ENCODE results near the gene CNOT6L. TPM values are rescaled to one million over a fixed set of nuclear protein-coding genes. Genes with fewer than 3 reads are reported as not detected.

Gene CNOT6L
- total and polyA plus RNA-seq, 2 of the 13 experiments (the other 11 are each of a cell fraction or from before 2014, with no cell fraction given) = 7.9 to 13.5 TPM

- TF ChIP-seq ZNF782 (CRISPR knock-in tag; IDR thresholded peaks at IDR 0.05; ENCODE audit: borderline replicate concordance) = no peak
- TF ChIP-seq RXRA (CRISPR knock-in tag; IDR thresholded peaks at IDR 0.05) = no peak
- TF ChIP-seq, protein P1, sequence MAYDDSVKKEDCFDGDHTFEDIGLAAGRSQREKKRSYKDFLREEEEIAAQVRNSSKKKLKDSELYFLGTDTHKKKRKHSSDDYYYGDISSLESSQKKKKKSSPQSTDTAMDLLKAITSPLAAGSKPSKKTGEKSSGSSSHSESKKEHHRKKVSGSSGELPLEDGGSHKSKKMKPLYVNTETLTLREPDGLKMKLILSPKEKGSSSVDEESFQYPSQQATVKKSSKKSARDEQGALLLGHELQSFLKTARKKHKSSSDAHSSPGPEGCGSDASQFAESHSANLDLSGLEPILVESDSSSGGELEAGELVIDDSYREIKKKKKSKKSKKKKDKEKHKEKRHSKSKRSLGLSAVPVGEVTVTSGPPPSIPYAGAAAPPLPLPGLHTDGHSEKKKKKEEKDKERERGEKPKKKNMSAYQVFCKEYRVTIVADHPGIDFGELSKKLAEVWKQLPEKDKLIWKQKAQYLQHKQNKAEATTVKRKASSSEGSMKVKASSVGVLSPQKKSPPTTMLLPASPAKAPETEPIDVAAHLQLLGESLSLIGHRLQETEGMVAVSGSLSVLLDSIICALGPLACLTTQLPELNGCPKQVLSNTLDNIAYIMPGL (CRISPR knock-in tag; IDR thresholded peaks at IDR 0.05; ENCODE audit: borderline replicate concordance in 1 of 2, low read depth in 1 of 2) = peak in 1 of 2 experiments; percentile 56; a peak in 2 of 4 replicates
- TF ChIP-seq RNF2 (conservative IDR thresholded peaks at IDR 0.05; ENCODE audit: low read depth) = no peak
- TF ChIP-seq MEIS1 (CRISPR knock-in tag; IDR thresholded peaks at IDR 0.05; ENCODE audit: borderline replicate concordance) = peak; percentile 51; the same call in 1 of the 2 replicates
- TF ChIP-seq ZNF362 (CRISPR knock-in tag; IDR thresholded peaks at IDR 0.05; ENCODE audit: borderline replicate concordance) = no peak
- TF ChIP-seq SALL1 (CRISPR knock-in tag; IDR thresholded peaks at IDR 0.05) = peak; percentile 28; the same call in 1 of the 2 replicates
- no peak for TF ChIP-seq ATF7-NPFF (CRISPR knock-in tag; IDR thresholded peaks at IDR 0.05; ENCODE audit: low read depth)
- TF ChIP-seq ZNF598 (CRISPR knock-in tag; IDR thresholded peaks at IDR 0.05; ENCODE audit: borderline replicate concordance) = no peak
- TF ChIP-seq YY1 (IDR thresholded peaks at IDR 0.05; ENCODE audit: insufficient read depth, insufficient replicate concordance, low read depth, low read length) = no peak
- TF ChIP-seq ZNF770 (CRISPR knock-in tag; IDR thresholded peaks at IDR 0.05) = no peak
- no peak for TF ChIP-seq ZNF350 (CRISPR knock-in tag; IDR thresholded peaks at IDR 0.05; ENCODE audit: borderline replicate concordance, low read depth)
- TF ChIP-seq STAT5B (CRISPR knock-in tag; IDR thresholded peaks at IDR 0.05) = no peak
- TF ChIP-seq, protein P2, sequence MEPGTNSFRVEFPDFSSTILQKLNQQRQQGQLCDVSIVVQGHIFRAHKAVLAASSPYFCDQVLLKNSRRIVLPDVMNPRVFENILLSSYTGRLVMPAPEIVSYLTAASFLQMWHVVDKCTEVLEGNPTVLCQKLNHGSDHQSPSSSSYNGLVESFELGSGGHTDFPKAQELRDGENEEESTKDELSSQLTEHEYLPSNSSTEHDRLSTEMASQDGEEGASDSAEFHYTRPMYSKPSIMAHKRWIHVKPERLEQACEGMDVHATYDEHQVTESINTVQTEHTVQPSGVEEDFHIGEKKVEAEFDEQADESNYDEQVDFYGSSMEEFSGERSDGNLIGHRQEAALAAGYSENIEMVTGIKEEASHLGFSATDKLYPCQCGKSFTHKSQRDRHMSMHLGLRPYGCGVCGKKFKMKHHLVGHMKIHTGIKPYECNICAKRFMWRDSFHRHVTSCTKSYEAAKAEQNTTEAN (CRISPR knock-in tag; conservative IDR thresholded peaks at IDR 0.05) = no peak
- TF ChIP-seq, protein P3, sequence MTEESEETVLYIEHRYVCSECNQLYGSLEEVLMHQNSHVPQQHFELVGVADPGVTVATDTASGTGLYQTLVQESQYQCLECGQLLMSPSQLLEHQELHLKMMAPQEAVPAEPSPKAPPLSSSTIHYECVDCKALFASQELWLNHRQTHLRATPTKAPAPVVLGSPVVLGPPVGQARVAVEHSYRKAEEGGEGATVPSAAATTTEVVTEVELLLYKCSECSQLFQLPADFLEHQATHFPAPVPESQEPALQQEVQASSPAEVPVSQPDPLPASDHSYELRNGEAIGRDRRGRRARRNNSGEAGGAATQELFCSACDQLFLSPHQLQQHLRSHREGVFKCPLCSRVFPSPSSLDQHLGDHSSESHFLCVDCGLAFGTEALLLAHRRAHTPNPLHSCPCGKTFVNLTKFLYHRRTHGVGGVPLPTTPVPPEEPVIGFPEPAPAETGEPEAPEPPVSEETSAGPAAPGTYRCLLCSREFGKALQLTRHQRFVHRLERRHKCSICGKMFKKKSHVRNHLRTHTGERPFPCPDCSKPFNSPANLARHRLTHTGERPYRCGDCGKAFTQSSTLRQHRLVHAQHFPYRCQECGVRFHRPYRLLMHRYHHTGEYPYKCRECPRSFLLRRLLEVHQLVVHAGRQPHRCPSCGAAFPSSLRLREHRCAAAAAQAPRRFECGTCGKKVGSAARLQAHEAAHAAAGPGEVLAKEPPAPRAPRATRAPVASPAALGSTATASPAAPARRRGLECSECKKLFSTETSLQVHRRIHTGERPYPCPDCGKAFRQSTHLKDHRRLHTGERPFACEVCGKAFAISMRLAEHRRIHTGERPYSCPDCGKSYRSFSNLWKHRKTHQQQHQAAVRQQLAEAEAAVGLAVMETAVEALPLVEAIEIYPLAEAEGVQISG (CRISPR knock-in tag; IDR thresholded peaks at IDR 0.05) = no peak
- TF ChIP-seq PAWR (CRISPR knock-in tag; IDR thresholded peaks at IDR 0.05; ENCODE audit: borderline replicate concordance) = no peak
- TF ChIP-seq NBN (conservative IDR thresholded peaks at IDR 0.05) = no peak
- no peak for TF ChIP-seq ZNF414 (CRISPR knock-in tag; IDR thresholded peaks at IDR 0.05)
- TF ChIP-seq ZZZ3 (CRISPR knock-in tag; IDR thresholded peaks at IDR 0.05; ENCODE audit: borderline replicate concordance) = no peak; the same call in 1 of the 2 replicates
These were observed 1.0 kb downstream of the CNOT6L start (continued) for GRCh38 chr4:77818073-77818601.
